ENCODE measurements around the gene FGF5.

- no peak for TF ChIP-seq CTCF (IDR thresholded peaks at IDR 0.05; ENCODE audit: low read depth, low read length)
- no peak for TF ChIP-seq POLR2A (IDR thresholded peaks at IDR 0.05; ENCODE audit: extremely low read depth, insufficient read length)
These were observed 1.6 kb upstream of the FGF5 start for GRCh38 chr4:80264825-80265224.
